ENCODE measurements around the gene GREM2. TPM values are rescaled to one million over a fixed set of nuclear protein-coding genes. Genes with fewer than 3 reads are reported as not detected.

GREM2 gene
- total RNA-seq, 1 experiment from 2014 or later = 0.17 TPM

DNA sequence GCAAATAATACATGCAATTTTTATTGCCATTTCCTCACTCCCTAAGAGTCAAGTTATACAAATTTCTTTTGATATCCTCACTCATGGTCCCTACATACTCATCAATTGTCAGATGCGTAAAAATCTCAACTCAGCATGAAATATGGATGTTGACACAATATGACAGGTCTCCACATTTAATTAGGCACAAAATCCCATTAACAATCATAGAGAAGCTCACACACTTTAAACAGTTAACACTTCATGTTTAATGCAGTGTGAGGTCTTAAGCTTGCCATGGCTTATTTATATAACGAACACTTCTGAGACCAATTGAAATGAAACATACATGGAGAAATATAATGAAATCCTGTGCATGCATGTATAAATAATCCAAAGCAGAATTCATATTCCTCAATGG is 58.6 kb downstream of the GREM2 start:
- ATAC-seq (no peak), DNase-seq (ENCODE audit: low spot score) (no peak)
- TF ChIP-seq, protein P1, sequence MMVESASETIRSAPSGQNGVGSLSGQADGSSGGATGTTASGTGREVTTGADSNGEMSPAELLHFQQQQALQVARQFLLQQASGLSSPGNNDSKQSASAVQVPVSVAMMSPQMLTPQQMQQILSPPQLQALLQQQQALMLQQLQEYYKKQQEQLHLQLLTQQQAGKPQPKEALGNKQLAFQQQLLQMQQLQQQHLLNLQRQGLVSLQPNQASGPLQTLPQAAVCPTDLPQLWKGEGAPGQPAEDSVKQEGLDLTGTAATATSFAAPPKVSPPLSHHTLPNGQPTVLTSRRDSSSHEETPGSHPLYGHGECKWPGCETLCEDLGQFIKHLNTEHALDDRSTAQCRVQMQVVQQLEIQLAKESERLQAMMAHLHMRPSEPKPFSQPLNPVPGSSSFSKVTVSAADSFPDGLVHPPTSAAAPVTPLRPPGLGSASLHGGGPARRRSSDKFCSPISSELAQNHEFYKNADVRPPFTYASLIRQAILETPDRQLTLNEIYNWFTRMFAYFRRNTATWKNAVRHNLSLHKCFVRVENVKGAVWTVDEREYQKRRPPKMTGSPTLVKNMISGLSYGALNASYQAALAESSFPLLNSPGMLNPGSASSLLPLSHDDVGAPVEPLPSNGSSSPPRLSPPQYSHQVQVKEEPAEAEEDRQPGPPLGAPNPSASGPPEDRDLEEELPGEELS (CRISPR knock-in tag; IDR thresholded peaks at IDR 0.05) = no peak
- Mint-ChIP-seq H3K4me3 (no peak overlapping the region), H3K27me3 (ENCODE audit: low read depth) (no peaks in the 10 kb centered on the region), H3K9me3 (peaks cover 7% of the 10 kb centered on the region; the same call in 1 of the 2 replicates), H3K36me3 (no peaks in the 10 kb centered on the region), H3K4me1 (peaks cover 4% of the 10 kb centered on the region; the same call in 1 of the 2 replicates), H3K27ac (no peak overlapping the region)
- ChIA-PET POLR2A (no interaction called here), CTCF (interaction anchor here (1.2 kb wide), 1 partner anchor 20 kb away, joined by 3 read pairs; no protein-coding TSS in a partner anchor)

DNA sequence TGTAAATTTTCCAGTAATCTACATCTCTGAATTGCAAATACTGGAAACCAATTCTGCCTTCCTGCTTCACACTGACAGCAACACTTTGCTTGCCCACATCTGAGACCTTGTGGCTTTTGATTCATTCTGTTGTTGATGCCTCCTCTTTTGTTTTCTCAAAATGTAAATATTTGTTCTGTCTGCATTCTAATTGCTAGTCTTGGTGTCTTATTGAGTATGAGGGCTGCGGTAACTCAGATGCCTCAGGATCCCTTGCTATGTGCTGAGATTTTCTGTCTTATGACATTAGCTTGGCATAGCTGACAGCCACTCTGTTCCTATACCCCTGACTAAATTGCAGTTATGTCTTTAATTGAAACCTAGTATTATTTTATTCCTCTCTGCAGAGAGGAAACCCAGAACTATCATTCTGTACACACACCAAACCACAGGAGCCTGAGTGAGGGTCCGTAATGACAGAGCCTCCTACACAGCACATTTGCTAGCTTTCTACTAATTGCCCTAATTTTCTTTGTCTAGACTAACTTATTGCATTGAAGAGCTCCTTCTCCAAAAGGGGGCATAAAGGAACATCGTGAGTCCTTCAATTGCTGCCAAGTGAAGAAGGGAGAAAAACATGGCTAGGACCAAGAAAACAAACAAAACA is 72.1 kb downstream of the GREM2 start:
- TF ChIP-seq PRDM15 (CRISPR knock-in tag; IDR thresholded peaks at IDR 0.05) (peak; percentile 66), HMGA2 (CRISPR knock-in tag; IDR thresholded peaks at IDR 0.05) (no peak), ZBTB43 (CRISPR knock-in tag; IDR thresholded peaks at IDR 0.05) (no peak), TP53 (CRISPR knock-in tag; IDR thresholded peaks at IDR 0.05) (no peak), GABPB1 (CRISPR knock-in tag; IDR thresholded peaks at IDR 0.05) (no peak), USF1 (CRISPR knock-in tag; IDR thresholded peaks at IDR 0.05) (no peak), FOXK1 (CRISPR knock-in tag; IDR thresholded peaks at IDR 0.05) (peak; percentile 38; the same call in 1 of the 2 replicates), ATF2 (CRISPR knock-in tag; IDR thresholded peaks at IDR 0.05; ENCODE audit: borderline replicate concordance, low read depth) (no peak)
- Mint-ChIP-seq H3K27ac (no peak overlapping the region), H3K9me3 (peaks cover 14% of the 10 kb centered on the region; the same call in 1 of the 2 replicates), H3K4me3 (peak overlapping the region; percentile 9; the same call in 1 of the 2 replicates), H3K36me3 (no peaks in the 10 kb centered on the region), H3K4me1 (peaks cover 25% of the 10 kb centered on the region), H3K27me3 (ENCODE audit: low read depth) (peaks cover 10% of the 10 kb centered on the region)
- peak; percentile 85 for ATAC-seq
- no peak for DNase-seq (ENCODE audit: low spot score)
- CTCF ChIA-PET = interaction anchor here (0.9 kb wide), 1 partner anchor 47 kb away, joined by 3 read pairs; no protein-coding TSS in a partner anchor
- POLR2A ChIA-PET = interaction anchor here (0.7 kb wide), 1 partner anchor 53 kb away, joined by 3 read pairs; no protein-coding TSS in a partner anchor

- Mint-ChIP-seq H3K4me3 (no peak overlapping the region), H3K4me1 (peaks cover 25% of the 10 kb centered on the region), H3K27me3 (ENCODE audit: low read depth) (peaks cover 10% of the 10 kb centered on the region), H3K9me3 (peaks cover 14% of the 10 kb centered on the region; the same call in 1 of the 2 replicates), H3K36me3 (no peaks in the 10 kb centered on the region), H3K27ac (no peak overlapping the region)
- ChIA-PET CTCF (no interaction called here), POLR2A (no interaction called here)
- no peak for DNase-seq (ENCODE audit: low spot score)
- no peak for ATAC-seq
- TF ChIP-seq E2F5 (CRISPR knock-in tag; IDR thresholded peaks at IDR 0.05) = no peak
- no peak for TF ChIP-seq ZBTB21 (CRISPR knock-in tag; IDR thresholded peaks at IDR 0.05; ENCODE audit: borderline replicate concordance)
- TF ChIP-seq, protein P2, sequence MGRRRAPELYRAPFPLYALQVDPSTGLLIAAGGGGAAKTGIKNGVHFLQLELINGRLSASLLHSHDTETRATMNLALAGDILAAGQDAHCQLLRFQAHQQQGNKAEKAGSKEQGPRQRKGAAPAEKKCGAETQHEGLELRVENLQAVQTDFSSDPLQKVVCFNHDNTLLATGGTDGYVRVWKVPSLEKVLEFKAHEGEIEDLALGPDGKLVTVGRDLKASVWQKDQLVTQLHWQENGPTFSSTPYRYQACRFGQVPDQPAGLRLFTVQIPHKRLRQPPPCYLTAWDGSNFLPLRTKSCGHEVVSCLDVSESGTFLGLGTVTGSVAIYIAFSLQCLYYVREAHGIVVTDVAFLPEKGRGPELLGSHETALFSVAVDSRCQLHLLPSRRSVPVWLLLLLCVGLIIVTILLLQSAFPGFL (CRISPR knock-in tag; IDR thresholded peaks at IDR 0.05; ENCODE audit: borderline replicate concordance) = no peak
- TF ChIP-seq ZNF138 (CRISPR knock-in tag; conservative IDR thresholded peaks at IDR 0.05) = no peak
- no peak for TF ChIP-seq NR3C1 (CRISPR knock-in tag; conservative IDR thresholded peaks at IDR 0.05; ENCODE audit: low read depth)
- no peak for TF ChIP-seq USF1 (CRISPR knock-in tag; IDR thresholded peaks at IDR 0.05)
- TF ChIP-seq TP53 (CRISPR knock-in tag; IDR thresholded peaks at IDR 0.05) = no peak
- no peak for TF ChIP-seq TEAD1 (CRISPR knock-in tag; IDR thresholded peaks at IDR 0.05)
- TF ChIP-seq SMAD3 (CRISPR knock-in tag; IDR thresholded peaks at IDR 0.05; ENCODE audit: borderline replicate concordance) = no peak
- TF ChIP-seq FOXP1 (CRISPR knock-in tag; IDR thresholded peaks at IDR 0.05; ENCODE audit: borderline replicate concordance) = no peak
These were observed 73.1 kb downstream of the GREM2 start for GRCh38 chr1:240538776-240539430.

Measured in WTC11 (cell line).